ENCODE measurements around the gene ELOA.

GRCh38 chr1:23722652-23723051 is 20.6 kb upstream of the ELOA start:
- TF ChIP-seq CTCF (conservative IDR thresholded peaks at IDR 0.05) = no peak
- no peak for TF ChIP-seq ZFX (IDR thresholded peaks at IDR 0.05)

Data from C4-2B (cell line).